PC-3 (cell line): ENCODE data around the gene NKD2. TPM values are rescaled to one million over a fixed set of nuclear protein-coding genes. Genes with fewer than 3 reads are reported as not detected.

Experiments used
- ATAC-seq: fragments of 200-7000 bp; cut with Tn5 transposase; 2 replicates; pipeline ENCODE4 v1.9.1; 2020; ENCODE audit warnings: mild to moderate bottlenecking, moderate library complexity
- BruUV-seq: library from RNA; stranded (reverse); fragments of 400-500 nt; replicated peaks from 2 replicates; lab custom pipeline; 2021; lab: Mats Ljungman, UMichigan
- CTCF ChIA-PET: fragments of 300-600 bp; sonication (Branson Sonifier 250); formaldehyde crosslinking; loops from one replicate; lab custom pipeline; 2022; ENCODE audit warnings: antibody characterized with exemption; lab: Charles Lee
- POLR2A ChIA-PET: fragments of 300-600 bp; sonication (Branson Sonifier 250); formaldehyde crosslinking; loops from one replicate; lab custom pipeline; 2022; ENCODE audit warnings: antibody characterized with exemption; ENCODE audit not compliant: unreplicated experiment; lab: Charles Lee
- DNase-seq: peaks from one replicate; pipeline ENCODE4 v3.0.0-alpha.2; 2015
- H2AFZ ChIP-seq: fragments of 300-600 bp; sonication (generic); 2 replicates; pipeline ENCODE4 v1.6.0; 2016; ENCODE audit warnings: antibody characterized with exemption, low read length
- H3F3A ChIP-seq: fragments of 300-600 bp; sonication (generic); one replicate; pipeline ENCODE4 v1.6.0; 2017; ENCODE audit warnings: antibody characterized with exemption, low read length, control low read depth, mild to moderate bottlenecking; ENCODE audit not compliant: unreplicated experiment
- H3K27ac ChIP-seq: fragments of 300-600 bp; sonication (generic); 2 replicates; pipeline ENCODE4 v1.5.1; 2016; ENCODE audit warnings: mild to moderate bottlenecking, low read length
- H3K27me3 ChIP-seq: fragments of 300-600 bp; sonication (generic); 2 replicates; pipeline ENCODE4 v1.6.1; 2016; ENCODE audit warnings: low read length, mixed read lengths
- H3K36me3 ChIP-seq: fragments of 300-600 bp; sonication (generic); 2 replicates; pipeline ENCODE4 v1.6.1; 2016; ENCODE audit warnings: low read depth, mixed run types, low read length, mixed read lengths
- H3K4me1 ChIP-seq: fragments of 300-600 bp; sonication (generic); 2 replicates; pipeline ENCODE4 v1.5.1; 2016; ENCODE audit warnings: low read length; ENCODE audit not compliant: insufficient read depth
- H3K4me2 ChIP-seq: fragments of 300-600 bp; sonication (generic); 2 replicates; pipeline ENCODE4 v1.6.0; 2016; ENCODE audit warnings: low read length
- H3K4me3 ChIP-seq: fragments of 300-600 bp; sonication (generic); 2 replicates; pipeline ENCODE4 v1.5.1; 2016; ENCODE audit warnings: mild to moderate bottlenecking, low read length, mixed read lengths
- H3K79me2 ChIP-seq: fragments of 300-600 bp; sonication (generic); 2 replicates; pipeline ENCODE4 v1.6.1; 2017; ENCODE audit warnings: low read length, mixed read lengths
- H3K9ac ChIP-seq: fragments of 300-600 bp; sonication (generic); 2 replicates; pipeline ENCODE4 v1.6.0; 2016; ENCODE audit warnings: mild to moderate bottlenecking, low read length
- H3K9me2 ChIP-seq: fragments of 300-600 bp; sonication (generic); replicated peaks from 2 replicates; pipeline ENCODE4 v1.6.1; 2016; ENCODE audit warnings: mixed run types, low read length, mixed read lengths
- H3K9me3 ChIP-seq: fragments of 300-600 bp; sonication (generic); 2 replicates; pipeline ENCODE4 v1.6.1; 2016; ENCODE audit warnings: low read length, mixed read lengths
- H4K20me1 ChIP-seq: fragments of 300-600 bp; sonication (generic); 2 replicates; pipeline ENCODE4 v1.6.1; 2016; ENCODE audit warnings: low read length, mixed read lengths
- EZH2 ChIP-seq: fragments of 300-600 bp; sonication (generic); IDR thresholded peaks from one replicate; pipeline ENCODE4 v1.6.1; 2017; ENCODE audit warnings: antibody characterized with exemption, mild to moderate bottlenecking, low read length; ENCODE audit not compliant: unreplicated experiment
- EZH2phosphoT487 ChIP-seq: fragments of 300-600 bp; sonication (generic); IDR thresholded peaks from 2 replicates; pipeline ENCODE4 v1.6.1; 2018; ENCODE audit warnings: mild to moderate bottlenecking, antibody characterized with exemption, low read length, borderline replicate concordance
- intact Hi-C: fragments of 100-400 bp; cut with micrococcal nuclease; formaldehyde crosslinking; loops from 2 replicates; pipeline ENCODE4 v1.9.0; 2023
- total RNA-seq: library from RNA; depleted of rRNA; stranded (reverse); fragments of >200 nt; gene quantifications from 2 replicates; pipeline ENCODE4 v1.2.3, GENCODE V29; 2014
- TF ChIP-seq, protein P1 (sequence below): fragments of 300-600 bp; sonication (generic); conservative IDR thresholded peaks from 2 replicates; pipeline ENCODE4 v1.5.1; 2017; ENCODE audit warnings: antibody characterized with exemption, low read depth, mild to moderate bottlenecking, low read length

The NKD2 gene
- total RNA-seq, 1 experiment from 2014 or later, result 1.6 TPM

- BruUV-seq, result no TSS peak
- no peak overlapping the region for H2AFZ ChIP-seq
- DNase-seq (no peak), ATAC-seq (no peak)
- no peak overlapping the region for H3K27ac ChIP-seq
- H3K9ac ChIP-seq, result no peak overlapping the region
- H3K36me3 ChIP-seq, result peaks cover 15% of the 10 kb centered on the region; the same call in 1 of the 2 replicates
- no peaks in the 10 kb centered on the region for H3K79me2 ChIP-seq
- no peaks in the 10 kb centered on the region for H4K20me1 ChIP-seq
- H3K4me1 ChIP-seq, result no peaks in the 10 kb centered on the region
- ChIA-PET POLR2A (no interaction called here), CTCF (no interaction called here)
- H3K9me2 ChIP-seq, result no peaks in the 10 kb centered on the region
- H3K9me3 ChIP-seq, result no peaks in the 10 kb centered on the region
- H3K27me3 ChIP-seq, result no peaks in the 10 kb centered on the region
- H3K4me2 ChIP-seq, result no peak overlapping the region
- no peak for TF ChIP-seq EZH2
- TF ChIP-seq, protein P1, sequence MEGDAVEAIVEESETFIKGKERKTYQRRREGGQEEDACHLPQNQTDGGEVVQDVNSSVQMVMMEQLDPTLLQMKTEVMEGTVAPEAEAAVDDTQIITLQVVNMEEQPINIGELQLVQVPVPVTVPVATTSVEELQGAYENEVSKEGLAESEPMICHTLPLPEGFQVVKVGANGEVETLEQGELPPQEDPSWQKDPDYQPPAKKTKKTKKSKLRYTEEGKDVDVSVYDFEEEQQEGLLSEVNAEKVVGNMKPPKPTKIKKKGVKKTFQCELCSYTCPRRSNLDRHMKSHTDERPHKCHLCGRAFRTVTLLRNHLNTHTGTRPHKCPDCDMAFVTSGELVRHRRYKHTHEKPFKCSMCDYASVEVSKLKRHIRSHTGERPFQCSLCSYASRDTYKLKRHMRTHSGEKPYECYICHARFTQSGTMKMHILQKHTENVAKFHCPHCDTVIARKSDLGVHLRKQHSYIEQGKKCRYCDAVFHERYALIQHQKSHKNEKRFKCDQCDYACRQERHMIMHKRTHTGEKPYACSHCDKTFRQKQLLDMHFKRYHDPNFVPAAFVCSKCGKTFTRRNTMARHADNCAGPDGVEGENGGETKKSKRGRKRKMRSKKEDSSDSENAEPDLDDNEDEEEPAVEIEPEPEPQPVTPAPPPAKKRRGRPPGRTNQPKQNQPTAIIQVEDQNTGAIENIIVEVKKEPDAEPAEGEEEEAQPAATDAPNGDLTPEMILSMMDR, result no peak
- TF ChIP-seq EZH2phosphoT487, result no peak
- intact Hi-C loops, result no loop called here
- no peaks in the 10 kb centered on the region for H3F3A ChIP-seq
- H3K4me3 ChIP-seq, result no peak overlapping the region
Measured at GRCh38 chr5:1054799-1055775, 46.5 kb downstream of the NKD2 start.

DNA sequence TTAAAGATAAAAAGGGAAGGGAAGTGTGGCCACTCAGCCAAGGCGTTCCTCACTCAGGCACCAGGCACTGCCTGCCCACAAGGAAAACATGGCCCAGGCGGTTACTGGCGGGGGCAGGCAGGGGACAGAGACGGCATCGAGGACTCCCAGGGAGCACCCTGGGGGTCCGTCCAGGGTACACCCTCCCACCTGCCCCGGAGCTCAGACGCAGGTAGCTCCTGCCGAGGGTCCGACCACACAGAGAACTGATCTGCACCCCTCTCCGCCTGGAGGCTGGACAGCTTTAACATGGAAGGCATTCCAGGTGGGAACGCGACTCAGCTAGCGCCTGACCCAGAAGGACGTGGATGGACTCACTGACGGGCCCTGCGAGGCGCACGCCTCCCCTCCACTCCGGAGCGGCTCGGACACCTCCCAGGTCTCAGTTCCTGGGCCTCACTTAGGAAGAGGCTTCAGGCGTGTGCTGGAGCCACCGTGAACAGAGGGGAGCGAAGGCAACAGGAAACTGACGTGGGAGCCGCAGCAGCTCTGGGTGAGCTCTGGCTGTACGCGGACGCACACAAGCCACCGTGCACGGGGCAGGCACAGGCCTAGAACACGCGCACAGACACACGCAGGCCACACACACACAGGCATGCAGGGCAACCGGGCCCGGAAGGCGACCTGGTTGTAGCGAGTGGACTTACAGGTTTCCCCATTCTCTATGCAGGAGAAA, 47.5 kb downstream of the NKD2 start:
- POLR2A ChIA-PET, result no interaction called here
- ATAC-seq, result no peak
- H3K27ac ChIP-seq, result no peak overlapping the region

More for the DNA sequence above, 47.5 kb downstream of the NKD2 start:
- H3K9ac ChIP-seq, result no peak overlapping the region
- CTCF ChIA-PET, result no interaction called here
- no peaks in the 10 kb centered on the region for H3K9me2 ChIP-seq
- H3K36me3 ChIP-seq, result peaks cover 15% of the 10 kb centered on the region; the same call in 1 of the 2 replicates
- no TSS peak for BruUV-seq
- H3K4me1 ChIP-seq, result no peaks in the 10 kb centered on the region
- no peaks in the 10 kb centered on the region for H4K20me1 ChIP-seq
- no peaks in the 10 kb centered on the region for H3F3A ChIP-seq
- DNase-seq, result no peak
- H3K27me3 ChIP-seq, result no peaks in the 10 kb centered on the region
- H3K4me2 ChIP-seq, result no peak overlapping the region
- no peak overlapping the region for H2AFZ ChIP-seq
- no peaks in the 10 kb centered on the region for H3K79me2 ChIP-seq
- H3K9me3 ChIP-seq, result no peaks in the 10 kb centered on the region
- intact Hi-C loops, result no loop called here
- TF ChIP-seq, protein P1, result no peak
- TF ChIP-seq EZH2phosphoT487 (no peak), EZH2 (no peak)
- no peak overlapping the region for H3K4me3 ChIP-seq
